Activated T-helper 1 cell treated with anti-CD3 and anti-CD28 coated beads, Interleukin-2, amount 50 U/mL, for 16 hours (primary cell): ENCODE data around the gene IL18BP.

ENCODE experiments used
- DNase-seq, 2 donors: peaks; one replicate each; pipeline ENCODE4 v3.0.0-alpha.2; 2020; ENCODE audit warnings: low read depth in 1 of 2, low spot score in 1 of 2

The IL18BP gene

GRCh38 chr11:71996517-71996916 is 2.2 kb upstream of the IL18BP start:
- no peak for DNase-seq

GRCh38 chr11:71996946-71997345 is 1.8 kb upstream of the IL18BP start:
- no peak for DNase-seq

GRCh38 chr11:71997594-71997993 is 1.1 kb upstream of the IL18BP start:
- DNase-seq: no peak

GRCh38 chr11:71998061-71998460 is 648 bp upstream of the IL18BP start:
- no peak for DNase-seq

- no peak for DNase-seq
Measured at GRCh38 chr11:71999362-71999761, 653 bp downstream of the IL18BP start.

GRCh38 chr11:71999798-72000197 is 1.1 kb downstream of the IL18BP start:
- DNase-seq: no peak

- no peak for DNase-seq
Measured at GRCh38 chr11:72000202-72000867, 1.6 kb downstream of the IL18BP start.

GRCh38 chr11:72001285-72001684 is 2.6 kb downstream of the IL18BP start:
- no peak for DNase-seq

- no peak for DNase-seq
Measured at GRCh38 chr11:72001834-72002591, 3.3 kb downstream of the IL18BP start.

- no peak for DNase-seq
Measured at GRCh38 chr11:72002841-72003775, 4.4 kb downstream of the IL18BP start.

- no peak for DNase-seq
Measured at GRCh38 chr11:72003776-72004171, 5.1 kb downstream of the IL18BP start.

GRCh38 chr11:72004515-72005346 is 6.0 kb downstream of the IL18BP start:
- DNase-seq: no peak

- no peak for DNase-seq
Measured at GRCh38 chr11:72005347-72006260, 6.9 kb downstream of the IL18BP start.

GRCh38 chr11:72006309-72007088 is 7.8 kb downstream of the IL18BP start:
- DNase-seq: no peak

- no peak for DNase-seq
Measured at GRCh38 chr11:72007089-72007476, 8.4 kb downstream of the IL18BP start.

GRCh38 chr11:72007587-72007986 is 8.9 kb downstream of the IL18BP start:
- no peak for DNase-seq

GRCh38 chr11:72008728-72009127 is 10.0 kb downstream of the IL18BP start:
- DNase-seq: no peak

GRCh38 chr11:72009156-72009555 is 10.4 kb downstream of the IL18BP start:
- no peak for DNase-seq
